Measurements from ENCODE around the gene SHLD1.

SHLD1 gene

DNA sequence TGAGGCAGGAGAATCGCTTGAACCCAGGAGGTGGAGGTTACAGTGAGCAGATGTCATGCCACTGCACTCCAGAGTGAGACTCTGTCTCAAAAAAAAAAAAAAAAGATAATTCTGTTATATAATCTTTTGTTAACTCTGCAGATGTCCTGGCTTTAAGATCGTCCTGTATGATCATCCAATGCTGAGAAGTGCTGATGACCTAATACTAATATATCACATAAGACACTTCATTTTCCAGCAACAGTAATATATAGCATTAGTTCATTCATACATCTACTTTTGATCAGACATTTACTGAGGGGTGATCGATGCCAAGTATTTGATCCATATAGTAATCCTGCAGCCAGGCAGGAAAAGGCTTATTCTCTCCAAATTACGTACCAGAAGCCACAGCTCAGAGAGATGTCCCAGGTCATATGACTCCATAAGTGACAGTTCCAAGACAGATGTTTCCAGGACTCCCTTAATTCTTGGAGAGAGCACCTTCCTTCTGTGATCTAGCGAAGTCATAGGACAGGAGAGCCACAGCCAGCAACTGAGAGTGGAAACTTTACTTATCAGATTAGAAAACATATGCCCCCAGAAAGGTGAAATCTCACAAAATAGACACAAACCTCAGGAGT is 60.7 kb downstream of the SHLD1 start:
- H3K4me3 ChIP-seq (ENCODE audit: low read depth, low read length), result no peak overlapping the region

DNA sequence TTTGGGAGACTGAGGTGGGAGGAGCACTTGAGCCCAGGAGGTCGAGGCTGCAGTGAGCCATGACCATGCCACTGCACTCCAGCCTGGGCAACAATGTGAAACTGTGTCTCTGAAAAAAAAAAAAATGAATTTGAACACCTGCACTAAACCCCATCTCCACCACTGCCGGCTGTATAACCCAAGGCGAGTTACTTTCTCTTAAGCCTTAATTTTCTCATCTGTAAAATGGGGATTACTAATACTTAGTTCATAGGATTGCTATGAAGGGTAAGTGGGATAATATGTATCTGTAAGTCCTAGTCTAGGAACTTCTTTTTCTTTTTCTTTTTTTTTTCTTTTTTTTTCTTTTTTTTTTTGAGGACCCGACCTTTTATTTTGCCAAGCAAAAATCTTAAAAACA is 61.5 kb downstream of the SHLD1 start:
- no peak overlapping the region for H3K4me3 ChIP-seq (ENCODE audit: low read depth, low read length)

DNA sequence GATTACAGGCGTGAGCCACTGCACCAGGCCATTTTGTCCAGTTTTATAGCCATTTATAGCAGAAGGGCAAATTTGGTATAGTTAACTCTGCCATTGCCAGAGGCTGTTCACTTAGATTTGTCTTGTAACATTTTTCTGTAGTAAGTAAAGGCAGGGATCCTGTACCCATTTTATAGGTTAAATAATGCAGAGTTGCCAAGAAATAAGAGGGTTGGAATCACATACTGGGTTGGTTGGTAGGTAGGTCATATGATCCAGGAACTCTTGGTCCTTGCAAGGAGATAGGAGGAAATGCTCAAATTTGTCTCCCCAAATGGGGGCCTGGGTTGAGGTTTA is 68.1 kb downstream of the SHLD1 start:
- no peak overlapping the region for H3K4me3 ChIP-seq (ENCODE audit: low read depth, low read length)

DNA sequence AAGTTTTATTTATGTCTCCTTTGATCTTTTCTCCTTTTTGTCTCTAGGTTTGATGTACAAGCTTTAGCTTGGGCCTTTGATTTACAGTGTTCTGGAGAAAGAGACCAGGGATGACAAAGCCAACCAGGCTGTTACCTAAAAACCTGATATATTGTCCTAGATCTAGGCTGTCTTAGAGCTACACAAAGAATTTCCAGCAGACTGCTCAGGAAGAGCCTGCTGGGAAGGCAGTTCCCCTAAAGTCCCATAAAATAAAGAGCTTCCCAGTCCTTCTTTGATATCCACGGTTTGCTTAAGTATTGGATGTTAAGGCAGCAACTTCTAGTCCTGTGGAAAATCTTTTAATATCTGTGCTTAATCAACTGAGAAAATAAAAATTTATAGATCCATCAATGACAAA is 70.5 kb downstream of the SHLD1 start:
- H3K4me3 ChIP-seq (ENCODE audit: low read depth, low read length), result no peak overlapping the region

DNA sequence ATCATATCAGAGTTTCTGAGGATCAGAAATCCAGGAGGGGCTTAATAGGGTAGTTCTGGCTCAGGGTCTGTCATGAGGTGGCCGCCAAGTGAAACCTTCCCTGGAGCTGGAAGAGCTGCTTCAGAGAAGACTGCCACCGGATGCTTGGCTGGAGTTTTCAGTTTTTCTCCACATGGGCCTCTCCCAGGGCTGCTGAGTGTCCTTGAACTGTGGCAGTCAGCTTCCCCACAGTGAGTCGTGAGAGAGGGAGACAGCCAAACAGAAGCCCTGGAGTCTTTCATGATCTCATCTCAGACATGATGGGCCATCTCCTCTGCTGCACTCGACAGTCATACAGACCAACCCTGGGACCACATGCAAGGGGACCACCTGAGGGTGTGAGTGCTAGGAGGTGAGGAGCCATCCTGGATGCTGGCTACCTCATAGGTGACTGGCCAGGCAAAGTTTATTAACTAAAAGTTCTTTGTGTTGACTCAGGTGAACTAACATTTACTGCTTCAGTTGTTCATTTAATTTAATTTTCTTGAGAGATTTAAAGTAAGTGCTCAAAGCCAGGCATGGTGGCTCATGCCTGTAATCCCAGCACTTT is 71.5 kb downstream of the SHLD1 start:
- H3K4me3 ChIP-seq (ENCODE audit: low read depth, low read length), result no peak overlapping the region

DNA sequence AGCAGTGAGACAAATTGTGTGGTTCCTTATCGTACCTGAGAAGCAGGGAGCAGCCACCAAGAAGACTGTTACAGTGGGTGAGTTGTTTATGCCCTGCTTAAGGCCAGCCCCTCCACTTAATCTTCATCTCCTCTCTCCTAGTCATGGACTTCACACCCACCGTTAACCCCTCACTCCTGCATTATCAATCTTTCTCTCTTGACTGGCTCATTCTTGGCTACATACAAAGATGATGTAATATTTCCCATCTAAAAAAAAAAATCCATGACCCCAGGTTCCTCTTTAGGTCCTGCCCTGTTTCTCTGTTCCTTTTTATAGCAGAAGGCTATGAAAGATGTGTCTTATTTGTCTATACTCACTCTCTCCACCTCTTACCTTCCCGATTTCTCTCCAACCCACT is 72.4 kb downstream of the SHLD1 start:
- no peak overlapping the region for H3K4me3 ChIP-seq (ENCODE audit: low read depth, low read length)

DNA sequence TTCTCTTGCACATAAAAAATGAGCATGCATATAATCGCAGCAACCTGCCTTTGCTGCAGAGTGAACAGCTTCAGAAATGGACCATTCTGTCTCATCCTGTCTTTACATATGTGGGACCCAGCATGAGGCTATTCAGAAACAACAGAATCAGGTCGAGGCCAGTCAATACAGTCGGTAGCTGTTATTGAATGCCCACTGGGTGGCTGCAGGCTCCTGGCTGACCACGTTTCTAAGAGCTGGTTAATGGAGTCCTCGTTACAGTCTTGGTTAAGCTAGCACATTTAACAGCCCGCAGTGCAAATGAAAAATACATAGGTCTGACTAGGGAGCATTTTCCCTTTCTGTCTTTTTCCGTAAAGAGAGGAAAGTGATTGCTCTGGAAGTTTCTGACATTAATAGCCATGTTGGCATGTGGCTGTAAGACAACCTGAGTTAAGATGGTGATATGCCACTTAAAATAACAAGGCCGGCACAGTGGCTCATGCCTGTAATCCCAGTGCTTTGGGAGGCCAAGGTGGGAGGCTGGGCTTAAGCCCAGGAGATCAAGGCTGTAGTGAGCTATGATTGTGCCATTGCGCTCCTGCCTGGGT is 75.0 kb downstream of the SHLD1 start:
- H3K4me3 ChIP-seq (ENCODE audit: low read depth, low read length), result no peak overlapping the region

DNA sequence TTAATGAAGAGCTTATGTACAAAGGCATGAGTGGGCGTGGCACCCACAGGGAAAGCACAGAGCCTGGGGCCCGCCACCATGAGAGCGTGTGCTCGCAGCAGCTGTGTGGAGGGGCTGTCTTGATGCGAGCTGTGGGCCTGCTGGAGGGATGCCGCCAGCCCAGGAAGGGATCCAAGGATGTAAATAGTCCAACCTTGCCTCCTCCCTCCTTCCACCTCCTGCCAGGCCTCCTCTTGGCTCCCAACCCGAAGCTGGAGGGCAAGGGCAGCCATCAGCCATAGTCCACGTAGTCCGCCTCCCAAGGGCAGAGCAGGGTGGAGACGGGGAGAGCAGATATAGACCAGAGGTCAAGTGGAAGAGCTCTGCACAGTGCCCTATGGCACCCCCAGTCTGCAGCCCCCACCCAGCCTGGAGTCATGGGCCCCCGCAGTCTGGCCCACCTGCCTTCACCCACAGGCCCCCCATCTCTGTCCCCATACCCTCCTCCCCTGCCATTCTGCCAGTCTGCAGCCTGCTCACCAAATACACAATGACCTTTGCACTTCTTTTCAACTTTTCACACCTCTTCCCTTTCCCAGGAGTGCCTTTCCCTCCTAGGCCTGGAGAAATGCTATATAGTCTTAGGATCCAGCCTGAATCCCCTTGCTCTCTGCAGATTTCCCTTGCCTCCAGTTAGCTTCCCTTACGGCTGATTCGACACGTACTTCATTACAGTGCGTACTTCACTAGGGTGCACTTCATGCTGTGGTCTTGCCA is 77.1 kb downstream of the SHLD1 start:
- no peak overlapping the region for H3K4me3 ChIP-seq (ENCODE audit: low read depth, low read length)

DNA sequence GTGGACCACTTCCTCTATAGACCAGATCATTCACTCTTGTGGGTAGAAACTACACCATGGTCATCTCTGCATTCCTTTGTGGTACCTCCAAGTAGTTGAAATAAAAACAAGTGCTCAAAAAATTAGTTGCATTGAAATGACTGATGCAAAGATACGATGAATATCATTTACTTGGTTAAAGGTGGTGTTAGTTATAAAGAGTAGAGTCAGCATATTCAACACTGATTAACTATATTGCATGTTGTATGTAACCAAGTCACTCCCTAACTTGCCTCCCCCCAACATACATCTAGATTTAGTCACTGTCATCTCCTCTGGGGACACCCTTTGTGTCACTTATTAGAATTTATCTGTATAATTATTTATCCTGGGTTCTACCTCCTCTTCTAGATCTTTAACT is 77.7 kb downstream of the SHLD1 start:
- H3K4me3 ChIP-seq (ENCODE audit: low read depth, low read length), result no peak overlapping the region

DNA sequence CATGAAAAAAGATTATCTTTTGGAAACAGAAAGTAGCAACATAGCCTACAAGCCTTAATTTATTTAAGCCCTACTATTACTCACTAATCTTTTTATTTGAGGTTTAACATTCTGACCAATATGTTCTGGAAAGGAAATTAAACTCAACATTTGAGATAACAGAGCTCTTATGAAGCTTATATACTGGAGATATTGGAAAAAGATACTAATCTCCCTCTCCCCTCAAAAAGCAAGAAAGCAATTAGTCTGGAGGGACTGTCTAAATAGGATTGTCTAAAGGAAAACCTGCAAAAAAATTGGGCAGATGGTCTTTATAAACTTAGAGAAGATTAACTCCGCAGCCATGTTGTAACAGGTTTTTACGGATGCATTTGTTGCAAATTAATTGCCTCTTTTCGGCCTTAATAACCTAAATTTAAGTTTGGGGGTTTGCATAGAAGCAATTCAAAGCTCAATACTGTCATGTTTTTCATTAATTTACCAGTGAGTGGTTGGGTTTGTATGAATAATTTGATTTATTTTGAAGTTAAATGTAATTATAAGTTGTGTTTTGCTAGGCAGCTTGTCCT is 79.1 kb downstream of the SHLD1 start:
- no peak overlapping the region for H3K4me3 ChIP-seq (ENCODE audit: low read depth, low read length)

DNA sequence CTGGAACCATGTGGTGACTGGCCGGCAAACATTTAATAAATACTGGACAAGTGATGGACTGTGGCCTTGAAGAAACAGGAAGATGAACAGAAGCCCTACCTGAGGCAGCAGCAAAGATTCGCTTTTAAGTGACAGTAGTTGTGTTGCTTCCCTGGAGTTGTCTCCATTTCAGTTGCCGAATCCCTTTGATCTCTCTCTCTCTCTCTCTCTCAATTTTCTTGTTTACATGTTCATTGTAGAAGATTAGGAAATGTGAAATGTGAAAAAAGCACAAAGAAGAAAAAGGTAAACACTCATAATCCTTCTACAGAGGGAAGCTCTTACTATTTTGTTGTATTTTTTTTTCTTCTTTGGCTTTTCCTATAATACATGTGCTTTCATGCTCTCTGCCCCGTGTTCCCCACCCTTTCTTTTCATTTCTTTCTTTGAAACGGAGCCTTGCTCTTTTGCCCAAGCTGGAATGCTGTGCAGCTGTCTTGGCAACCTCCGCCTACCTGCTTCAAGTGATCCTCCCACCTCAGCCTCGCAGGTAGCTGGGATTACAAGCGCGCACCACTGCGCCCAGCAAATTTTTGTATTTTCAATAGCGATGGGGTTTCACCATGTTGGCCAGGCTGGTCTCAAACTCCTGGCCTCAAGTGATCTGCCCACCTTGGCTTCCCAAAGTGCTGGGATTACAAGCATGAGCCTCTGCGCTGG is 81.5 kb downstream of the SHLD1 start:
- H3K4me3 ChIP-seq (ENCODE audit: low read depth, low read length), result no peak overlapping the region

DNA sequence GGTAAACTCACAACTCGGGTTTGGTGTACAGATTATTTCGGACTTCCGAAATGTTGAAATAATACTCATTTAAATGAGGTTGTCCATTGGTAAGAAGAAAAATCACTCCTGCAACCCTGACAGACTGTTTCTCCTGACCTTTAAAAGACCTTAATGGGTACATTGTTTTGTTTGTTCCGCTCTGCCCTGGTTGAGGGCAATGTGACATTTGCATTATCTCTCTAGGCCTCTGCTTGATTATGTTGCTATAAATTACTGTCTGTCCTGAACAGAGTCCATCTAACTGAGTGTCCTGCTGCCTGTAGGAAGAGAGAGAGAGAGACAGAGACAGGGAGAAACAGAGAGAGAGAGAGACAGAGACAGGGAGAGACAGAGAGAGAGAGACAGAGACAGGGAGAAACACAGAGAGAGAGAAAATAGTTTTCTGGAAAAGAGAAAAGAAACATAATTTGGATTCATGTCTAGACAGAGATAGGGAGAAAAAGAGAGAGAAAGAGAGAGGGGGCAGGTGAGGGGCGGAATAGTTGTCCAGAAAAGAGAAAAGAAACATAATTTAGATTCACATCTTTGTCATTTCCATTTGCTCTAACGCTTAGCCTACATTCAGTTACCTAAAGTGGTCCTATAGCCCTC is 83.2 kb downstream of the SHLD1 start:
- no peak overlapping the region for H3K4me3 ChIP-seq (ENCODE audit: low read depth, low read length)

DNA sequence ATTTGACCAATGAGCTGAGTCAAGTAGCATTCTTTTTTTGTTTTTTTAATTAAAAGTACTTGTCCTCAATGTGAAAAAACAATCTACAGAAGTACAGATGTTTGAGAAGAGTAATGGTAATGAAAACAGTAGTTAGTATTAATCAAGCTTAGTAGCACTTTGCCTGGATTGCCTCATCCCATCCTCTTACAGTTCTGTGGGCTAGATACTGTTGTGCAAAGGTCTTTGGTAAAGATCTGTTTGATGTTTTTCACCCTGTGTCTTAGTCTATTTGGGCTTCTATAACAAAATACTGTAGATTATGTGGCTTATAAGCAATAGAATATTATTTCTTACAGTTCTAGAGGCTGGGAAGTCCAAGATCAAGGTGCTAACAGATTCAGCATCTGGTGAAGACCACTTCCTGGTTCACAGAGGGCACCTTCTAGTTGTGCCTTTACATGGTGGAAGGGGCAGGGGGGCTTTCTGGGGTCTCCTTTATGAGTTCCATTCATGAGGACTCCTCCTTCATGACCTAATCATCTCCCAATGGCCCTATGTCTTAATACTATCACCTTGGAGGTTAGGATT is 84.3 kb downstream of the SHLD1 start:
- H3K4me3 ChIP-seq (ENCODE audit: low read depth, low read length), result no peak overlapping the region

DNA sequence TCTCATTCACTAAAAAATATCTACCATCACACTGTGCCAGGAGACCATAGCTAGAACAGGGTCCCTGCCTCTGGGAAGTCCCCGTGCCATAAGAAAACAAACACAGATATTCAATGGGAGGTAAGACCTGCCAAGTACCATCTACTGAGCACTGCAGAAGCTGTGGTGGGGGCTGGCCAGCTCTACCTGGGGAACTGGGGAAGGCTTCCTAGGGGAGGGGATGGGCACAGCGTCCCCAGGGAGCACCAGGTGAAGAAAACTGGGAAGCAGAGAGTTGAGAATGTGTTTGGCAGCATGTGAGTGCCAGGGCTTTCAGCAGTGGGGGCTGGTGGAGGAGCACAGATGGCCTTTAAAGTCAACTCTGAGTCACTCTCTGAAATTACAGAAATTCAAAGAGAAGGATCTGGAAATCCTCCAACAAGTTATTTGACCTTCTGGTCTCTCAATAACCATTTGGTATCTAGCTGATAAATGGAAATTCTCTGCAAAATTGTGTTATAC is 85.2 kb downstream of the SHLD1 start:
- H3K4me3 ChIP-seq (ENCODE audit: low read depth, low read length), result no peak overlapping the region

DNA sequence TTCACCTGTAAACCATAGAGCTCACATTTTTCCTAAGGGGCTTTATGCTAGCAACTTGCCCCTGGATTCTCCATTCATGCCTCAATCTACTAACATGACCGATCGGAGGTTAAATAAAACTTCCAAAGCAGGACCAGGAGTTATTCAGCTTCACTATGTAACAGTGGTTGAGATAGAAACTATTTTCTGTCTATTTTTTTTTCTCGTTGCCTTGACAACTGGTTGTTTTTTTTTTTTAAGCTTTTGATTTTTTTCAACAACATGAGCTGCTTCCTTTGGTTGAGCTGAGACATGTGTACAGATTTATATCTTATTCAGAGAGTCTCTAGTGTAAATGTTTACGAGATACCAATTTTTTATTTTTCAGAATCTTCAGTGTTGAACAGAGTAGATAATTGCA is 85.7 kb downstream of the SHLD1 start:
- no peak overlapping the region for H3K4me3 ChIP-seq (ENCODE audit: low read depth, low read length)

DNA sequence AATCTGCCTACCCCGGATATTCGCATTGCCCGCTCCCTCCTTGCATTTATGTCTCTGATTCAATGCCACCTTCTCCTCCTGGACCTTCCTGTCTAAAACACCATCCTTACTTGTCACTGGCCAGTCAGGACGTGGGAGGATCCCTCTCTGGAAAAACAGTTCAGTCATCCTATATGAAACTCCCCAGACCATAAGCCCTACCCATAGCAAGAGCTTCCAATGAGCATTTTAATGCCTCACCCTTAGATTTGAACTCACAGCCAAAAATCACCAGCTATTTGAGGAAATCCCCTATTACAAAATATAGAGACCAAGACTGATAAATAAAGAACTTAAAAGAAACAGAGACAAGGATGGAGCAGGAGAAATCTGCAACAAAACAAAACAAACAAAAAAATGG is 86.4 kb downstream of the SHLD1 start:
- H3K4me3 ChIP-seq (ENCODE audit: low read depth, low read length), result no peak overlapping the region

DNA sequence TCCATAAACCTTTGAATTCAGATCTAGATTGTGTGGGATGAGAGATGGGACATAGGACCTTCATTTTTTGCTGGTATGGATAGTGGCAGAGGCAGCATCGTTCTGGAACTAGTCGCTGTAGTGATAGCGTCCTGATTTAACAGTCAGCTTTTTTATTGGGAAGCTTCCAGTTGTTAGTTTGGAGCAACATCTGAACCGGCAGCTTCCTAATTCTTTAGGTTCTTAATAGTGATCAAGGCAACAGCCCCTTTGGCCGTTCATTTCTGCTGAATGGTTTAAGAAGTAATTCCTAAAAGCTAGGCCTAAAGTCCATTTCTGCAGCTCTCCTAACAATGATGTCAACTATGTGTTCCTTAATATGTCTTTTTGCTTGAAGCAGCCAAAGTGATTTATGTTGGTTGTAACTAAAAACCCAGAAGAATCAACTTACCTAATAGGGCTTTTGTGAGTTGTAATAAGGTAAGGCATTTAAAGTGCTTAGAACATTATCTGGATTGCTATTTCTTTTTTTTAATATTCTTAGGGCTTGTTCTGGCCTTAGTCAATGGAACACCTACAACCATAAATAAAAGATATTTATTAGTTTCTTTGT is 90.3 kb downstream of the SHLD1 start:
- H3K4me3 ChIP-seq (ENCODE audit: low read depth, low read length), result no peak overlapping the region

DNA sequence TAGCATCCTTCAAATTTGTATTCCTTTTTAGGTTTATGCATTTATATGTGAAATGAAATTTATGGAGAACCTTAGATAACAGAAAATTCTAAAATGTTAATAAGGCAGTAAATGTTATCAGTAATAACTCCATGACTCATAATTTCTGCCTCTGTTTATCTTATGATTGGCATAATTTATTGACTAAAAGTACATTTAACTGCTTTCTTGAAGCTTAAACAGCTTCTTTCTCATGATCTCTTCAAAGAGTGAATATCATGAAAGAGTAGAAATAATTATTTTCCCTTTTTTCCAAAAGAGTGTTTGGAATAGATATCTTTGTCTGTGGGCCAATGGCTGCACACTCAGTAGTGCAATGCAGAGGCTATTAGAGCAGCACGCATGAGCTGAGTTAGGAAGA is 91.3 kb downstream of the SHLD1 start:
- no peak overlapping the region for H3K4me3 ChIP-seq (ENCODE audit: low read depth, low read length)

DNA sequence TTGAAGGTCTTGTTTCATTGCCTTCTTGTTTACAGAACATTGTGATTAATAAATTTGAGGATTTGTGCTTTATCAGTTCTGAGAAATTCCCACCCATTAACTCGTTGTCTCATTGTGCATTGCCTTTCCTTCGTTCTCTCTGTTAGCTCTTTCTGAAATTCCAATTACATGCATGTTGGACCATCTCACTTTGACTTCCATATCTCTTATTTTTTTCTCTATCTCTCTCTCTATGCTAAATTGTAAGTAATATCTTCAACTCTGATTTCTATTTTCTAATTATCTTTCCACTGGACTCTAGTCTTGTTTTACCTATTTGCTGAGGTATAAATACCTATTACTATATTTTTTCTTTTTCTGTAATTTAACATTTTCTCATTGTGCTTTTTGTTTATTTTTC is 92.3 kb downstream of the SHLD1 start:
- no peak overlapping the region for H3K4me3 ChIP-seq (ENCODE audit: low read depth, low read length)

DNA sequence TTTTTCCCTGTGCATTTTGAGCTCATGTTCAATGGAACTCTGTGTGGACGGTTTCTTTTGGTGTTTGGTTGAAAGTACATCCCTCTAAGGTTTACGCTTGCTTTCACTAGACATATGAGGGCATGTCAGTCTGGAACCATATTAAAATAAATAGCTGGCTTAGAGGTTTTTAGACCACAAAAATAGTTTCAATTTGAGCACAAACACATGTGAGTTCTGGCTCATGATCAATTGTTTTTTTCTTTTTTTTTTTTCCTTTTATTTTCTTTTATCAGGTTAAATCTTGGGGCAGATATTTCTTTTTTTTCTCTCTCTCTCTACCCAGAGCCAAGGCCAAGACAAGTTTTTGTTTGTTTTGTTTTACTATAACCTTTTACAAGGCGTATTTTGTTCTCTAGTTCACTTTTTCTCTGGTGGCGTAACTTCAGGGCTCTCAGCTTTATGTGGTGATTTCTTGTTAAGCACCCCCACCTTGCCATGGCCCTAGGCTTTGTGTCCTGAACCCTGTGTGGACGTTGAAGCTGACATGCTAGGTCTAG is 92.9 kb downstream of the SHLD1 start:
- H3K4me3 ChIP-seq (ENCODE audit: low read depth, low read length), result no peak overlapping the region

Measured in iPS-11a (cell line).